22Rv1 (cell line): ENCODE results near the gene IDH2.

Experiments used
- ZFX ChIP-seq: fragments of 450-650 bp; IDR thresholded peaks from 2 replicates; pipeline ENCODE4 v1.6.1; 2017; ENCODE audit warnings: antibody characterized with exemption, borderline replicate concordance
- TF ChIP-seq, protein P1 (sequence below): fragments of 450-650 bp; IDR thresholded peaks from 2 replicates; pipeline ENCODE4 v1.5.1; 2017; ENCODE audit warnings: mild to moderate bottlenecking

DNA sequence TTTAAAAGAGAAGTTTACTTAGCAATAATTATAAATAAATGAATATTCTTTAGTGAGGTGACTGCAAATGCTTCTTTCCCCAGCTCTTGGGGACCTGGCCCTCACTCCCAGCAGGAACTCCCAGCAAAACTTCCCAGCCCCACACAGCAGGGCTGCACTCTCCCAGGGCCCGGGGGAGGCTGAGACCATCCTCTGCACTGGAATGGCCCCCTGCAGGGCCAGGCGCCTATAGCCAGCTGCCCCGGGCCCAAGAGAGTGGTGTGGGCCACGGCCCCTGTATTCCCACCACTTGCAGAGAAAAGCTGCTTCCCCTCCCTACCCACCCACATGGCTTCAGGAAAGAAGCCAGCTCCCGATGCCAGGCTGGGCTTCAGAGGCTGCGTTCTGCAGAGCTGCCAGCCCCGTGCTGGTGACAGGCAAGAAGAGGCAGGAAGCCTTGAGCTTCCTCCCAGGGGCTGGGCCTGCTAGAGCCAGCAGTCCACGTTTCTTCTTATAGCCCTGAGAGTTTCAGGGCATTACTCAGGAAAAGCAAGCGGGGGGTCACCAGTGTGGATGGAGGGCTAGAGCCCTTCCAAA, 20.0 kb downstream of the IDH2 start:
- TF ChIP-seq, protein P1, sequence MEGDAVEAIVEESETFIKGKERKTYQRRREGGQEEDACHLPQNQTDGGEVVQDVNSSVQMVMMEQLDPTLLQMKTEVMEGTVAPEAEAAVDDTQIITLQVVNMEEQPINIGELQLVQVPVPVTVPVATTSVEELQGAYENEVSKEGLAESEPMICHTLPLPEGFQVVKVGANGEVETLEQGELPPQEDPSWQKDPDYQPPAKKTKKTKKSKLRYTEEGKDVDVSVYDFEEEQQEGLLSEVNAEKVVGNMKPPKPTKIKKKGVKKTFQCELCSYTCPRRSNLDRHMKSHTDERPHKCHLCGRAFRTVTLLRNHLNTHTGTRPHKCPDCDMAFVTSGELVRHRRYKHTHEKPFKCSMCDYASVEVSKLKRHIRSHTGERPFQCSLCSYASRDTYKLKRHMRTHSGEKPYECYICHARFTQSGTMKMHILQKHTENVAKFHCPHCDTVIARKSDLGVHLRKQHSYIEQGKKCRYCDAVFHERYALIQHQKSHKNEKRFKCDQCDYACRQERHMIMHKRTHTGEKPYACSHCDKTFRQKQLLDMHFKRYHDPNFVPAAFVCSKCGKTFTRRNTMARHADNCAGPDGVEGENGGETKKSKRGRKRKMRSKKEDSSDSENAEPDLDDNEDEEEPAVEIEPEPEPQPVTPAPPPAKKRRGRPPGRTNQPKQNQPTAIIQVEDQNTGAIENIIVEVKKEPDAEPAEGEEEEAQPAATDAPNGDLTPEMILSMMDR: no peak
- no peak for TF ChIP-seq ZFX
